Thyroid gland (tissue), 4 donors: Measurements from ENCODE around the gene PWP1.

Source experiments
- POLR2A ChIP-seq, 2 donors: fragments of 450-650 bp; IDR thresholded peaks; one replicate each; pipeline ENCODE4 v1.6.1; 2017; ENCODE audit warnings: antibody characterized with exemption in 2 of 2, mild to moderate bottlenecking in 2 of 2, moderate library complexity in 1 of 2
- TF ChIP-seq, protein P1 (sequence below), 6 experiments: fragments of 200-600 bp in 3 of 6; fragments of 450-650 bp in 3 of 6; sonication (generic) in 3 of 6; IDR thresholded peaks; one replicate each; pipeline ENCODE4 v1.5.1; 2016 to 2019; ENCODE audit warnings: antibody characterized with exemption in 6 of 6, mild to moderate bottlenecking in 2 of 6, inconsistent platforms in 1 of 6, moderate library complexity in 1 of 6

DNA sequence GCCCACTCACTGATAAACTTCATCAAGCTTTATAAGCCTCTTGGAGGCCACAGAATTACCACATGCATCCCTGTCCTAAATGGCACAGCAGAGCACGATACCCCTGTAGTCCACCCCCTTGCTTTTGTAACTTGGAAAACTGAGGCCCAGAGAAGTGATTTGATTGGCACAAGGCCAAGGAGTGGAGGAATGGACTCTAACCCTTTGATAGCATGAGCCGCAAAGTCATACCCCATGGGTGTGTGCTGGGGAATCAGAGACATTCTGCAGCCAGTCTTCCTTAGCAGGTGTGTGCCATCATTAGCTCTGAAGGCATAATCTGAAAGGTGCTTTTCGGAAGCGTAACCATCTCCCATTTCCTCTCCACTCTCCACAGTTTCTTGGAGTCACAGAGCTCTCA is 28.5 kb upstream of the PWP1 start:
- TF ChIP-seq POLR2A (IDR thresholded peaks at IDR 0.05): no peak
- TF ChIP-seq, protein P1, sequence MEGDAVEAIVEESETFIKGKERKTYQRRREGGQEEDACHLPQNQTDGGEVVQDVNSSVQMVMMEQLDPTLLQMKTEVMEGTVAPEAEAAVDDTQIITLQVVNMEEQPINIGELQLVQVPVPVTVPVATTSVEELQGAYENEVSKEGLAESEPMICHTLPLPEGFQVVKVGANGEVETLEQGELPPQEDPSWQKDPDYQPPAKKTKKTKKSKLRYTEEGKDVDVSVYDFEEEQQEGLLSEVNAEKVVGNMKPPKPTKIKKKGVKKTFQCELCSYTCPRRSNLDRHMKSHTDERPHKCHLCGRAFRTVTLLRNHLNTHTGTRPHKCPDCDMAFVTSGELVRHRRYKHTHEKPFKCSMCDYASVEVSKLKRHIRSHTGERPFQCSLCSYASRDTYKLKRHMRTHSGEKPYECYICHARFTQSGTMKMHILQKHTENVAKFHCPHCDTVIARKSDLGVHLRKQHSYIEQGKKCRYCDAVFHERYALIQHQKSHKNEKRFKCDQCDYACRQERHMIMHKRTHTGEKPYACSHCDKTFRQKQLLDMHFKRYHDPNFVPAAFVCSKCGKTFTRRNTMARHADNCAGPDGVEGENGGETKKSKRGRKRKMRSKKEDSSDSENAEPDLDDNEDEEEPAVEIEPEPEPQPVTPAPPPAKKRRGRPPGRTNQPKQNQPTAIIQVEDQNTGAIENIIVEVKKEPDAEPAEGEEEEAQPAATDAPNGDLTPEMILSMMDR (IDR thresholded peaks at IDR 0.05): no peak
